T-helper 17 cell (primary cell): ENCODE measurements around the gene OR7D4. TPM values are rescaled to one million over a fixed set of nuclear protein-coding genes. Genes with fewer than 3 reads are reported as not detected.
"Not testable (repeated sequence)": the region's sequence is repeated elsewhere in the genome, so short reads cannot be mapped to it uniquely, and the experiment has no call there.

ENCODE experiments used
- ATAC-seq: fragments of 150-1000 bp; cut with Tn5 transposase; 2 replicates; pipeline ENCODE4 v1.10.0; 2021; ENCODE audit warnings: mild to moderate bottlenecking, moderate library complexity
- DNase-seq, 3 donors: peaks; one replicate each; pipeline versions ENCODE4 v3.0.0 to v3.0.0-alpha.2; 2020 to 2021
- H3K9me3 ChIP-seq: one replicate; pipeline ENCODE4 v1.7.0; 2013; ENCODE audit warnings: low read length, mild to moderate bottlenecking; ENCODE audit not compliant: control insufficient read depth, poor library complexity, severe bottlenecking
- H3K27ac Mint-ChIP-seq: one replicate; pipeline ENCODE4 v1.8.0; 2022; ENCODE audit warnings: mild to moderate bottlenecking, moderate library complexity, mixed read lengths
- H3K27me3 Mint-ChIP-seq: one replicate; pipeline ENCODE4 v1.8.0; 2022; ENCODE audit warnings: mixed read lengths
- H3K36me3 Mint-ChIP-seq: one replicate; pipeline ENCODE4 v1.8.0; 2022; ENCODE audit warnings: low read depth, mixed read lengths
- H3K4me1 Mint-ChIP-seq: one replicate; pipeline ENCODE4 v1.8.0; 2022; ENCODE audit warnings: mild to moderate bottlenecking, mixed read lengths
- H3K4me3 Mint-ChIP-seq: one replicate; pipeline ENCODE4 v1.8.0; 2022; ENCODE audit warnings: mild to moderate bottlenecking, moderate library complexity, mixed read lengths
- total RNA-seq, 4 donors: library from RNA in 2 of 4; stranded (reverse) in 2 of 4; gene quantifications; one replicate each; pipeline ENCODE4 v1.2.3 and lab custom pipeline; 2022 to 2026

The OR7D4 gene
- total RNA-seq (not detected), total RNA-seq (lab: John Stamatoyannopoulos, UW) (0 reads per million in 2 donors)

DNA sequence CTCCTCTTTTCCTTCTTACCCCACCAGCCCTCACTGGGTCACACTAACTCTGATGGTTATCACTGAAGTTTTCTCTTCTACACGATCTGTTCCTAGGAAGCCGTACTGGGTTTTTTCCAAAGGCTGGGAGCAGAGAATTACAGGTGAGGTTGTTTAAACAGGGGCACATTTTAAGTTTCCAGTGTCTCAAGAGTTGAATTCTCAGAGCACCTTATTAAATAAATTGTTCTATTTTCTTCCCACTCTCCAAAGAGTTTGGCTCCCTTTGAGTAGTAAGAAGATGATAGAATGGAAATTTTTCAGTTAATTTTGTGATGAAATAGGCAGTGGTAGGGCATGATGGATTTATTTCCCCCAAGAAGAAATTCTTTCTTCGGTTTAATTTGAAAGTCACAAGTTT is at the start of gene OR7D4:
OR7D4 (minus strand) TSS at position 101 of the 400 bp plus-strand sequence. CDS start 4,752 bp downstream, outside the sequence.
- no peak for DNase-seq
- Mint-ChIP-seq H3K36me3 (peaks cover 3% of the 10 kb centered on the region), H3K27me3 (peaks cover under 1% of the 10 kb centered on the region), H3K4me3 (no peak within 1 kb of the TSS), H3K4me1 (no peaks in the 10 kb centered on the region), H3K27ac (no peak within 1 kb of the TSS)
- ATAC-seq = no peak
- H3K9me3 ChIP-seq = peaks cover 5% of the 10 kb centered on the region

DNA sequence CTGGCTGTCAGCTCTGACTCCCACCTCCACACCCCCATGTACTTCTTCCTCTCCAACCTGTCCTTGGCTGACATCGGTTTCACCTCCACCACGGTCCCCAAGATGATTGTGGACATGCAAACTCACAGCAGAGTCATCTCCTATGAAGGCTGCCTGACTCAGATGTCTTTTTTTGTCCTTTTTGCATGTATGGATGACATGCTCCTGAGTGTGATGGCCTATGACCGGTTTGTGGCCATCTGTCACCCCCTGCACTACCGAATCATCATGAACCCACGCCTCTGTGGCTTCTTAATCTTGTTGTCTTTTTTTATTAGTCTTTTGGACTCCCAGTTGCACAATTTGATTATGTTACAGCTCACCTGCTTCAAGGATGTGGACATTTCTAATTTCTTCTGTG is 31.8 kb upstream of the OR7D4 start:
- peaks cover 3% of the 10 kb centered on the region for H3K36me3 Mint-ChIP-seq
- no peak overlapping the region for H3K4me3 Mint-ChIP-seq
- H3K27ac Mint-ChIP-seq = no peak overlapping the region
- H3K9me3 ChIP-seq = no peaks in the 10 kb centered on the region
- no peaks in the 10 kb centered on the region for H3K4me1 Mint-ChIP-seq
- no peaks in the 10 kb centered on the region for H3K27me3 Mint-ChIP-seq
- DNase-seq (no peak), ATAC-seq (no peak)

DNA sequence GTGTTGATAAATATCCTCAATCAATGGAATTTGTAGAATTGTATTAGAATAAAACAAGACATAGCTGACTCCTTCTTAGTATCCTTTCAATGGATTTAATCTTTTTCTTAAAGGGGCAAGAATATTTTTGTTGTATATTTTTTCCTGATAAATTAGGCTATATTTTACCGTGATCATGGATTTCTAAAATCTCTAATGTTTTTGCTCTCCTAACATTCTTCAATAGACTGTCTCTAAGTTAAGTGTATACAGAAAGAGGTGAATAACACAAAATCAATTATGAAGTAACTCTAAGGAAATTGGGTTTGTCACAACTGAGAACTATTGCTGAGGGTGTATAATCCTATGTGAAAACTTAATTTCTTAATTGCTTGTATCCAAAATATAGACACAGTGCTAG is 31.2 kb upstream of the OR7D4 start, which contains the start of gene OR7E24:
OR7E24 (plus strand) TSS at position 301 of the 400 bp plus-strand sequence. CDS start 114 bp downstream, outside the sequence.
- H3K36me3 Mint-ChIP-seq = peaks cover 3% of the 10 kb centered on the region
- H3K9me3 ChIP-seq = no peaks in the 10 kb centered on the region
- ATAC-seq (no peak), DNase-seq (no peak)
- no peaks in the 10 kb centered on the region for H3K4me1 Mint-ChIP-seq
- no peaks in the 10 kb centered on the region for H3K27me3 Mint-ChIP-seq
- H3K4me3 Mint-ChIP-seq = no peak within 1 kb of the TSS
- H3K27ac Mint-ChIP-seq = no peak within 1 kb of the TSS

DNA sequence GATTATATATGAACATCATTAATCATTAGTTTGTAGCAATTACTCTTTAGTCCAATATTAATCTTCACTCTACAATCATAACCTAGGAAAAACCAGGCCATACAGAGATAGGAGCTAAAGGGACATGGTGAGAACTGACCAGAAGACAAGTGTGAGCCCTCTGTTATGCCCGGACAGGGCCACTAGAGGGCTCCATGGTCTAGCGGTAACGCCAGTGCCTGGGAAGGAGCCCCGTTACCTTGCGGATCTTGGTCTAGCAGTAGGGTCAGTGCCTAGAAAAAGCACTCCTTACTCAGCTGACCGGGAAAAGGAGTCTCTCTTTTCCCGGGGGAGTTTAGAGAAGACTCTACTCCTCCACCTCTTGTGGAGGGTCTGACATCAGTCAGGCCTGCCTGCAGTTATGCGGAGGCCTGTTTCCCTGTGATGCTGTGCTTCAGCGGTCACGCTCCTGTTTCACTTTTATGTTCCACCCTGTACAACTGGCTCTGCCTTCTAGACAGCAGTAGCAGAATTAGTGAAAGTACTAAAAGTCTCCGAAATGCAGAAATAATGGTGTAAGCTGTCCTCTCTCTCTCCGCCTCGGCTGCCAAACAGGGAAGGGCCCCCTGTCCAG is 13.8 kb downstream of the OR7D4 start:
- Mint-ChIP-seq H3K27me3 (peaks cover 30% of the 10 kb centered on the region), H3K36me3 (no peaks in the 10 kb centered on the region), H3K27ac (no peak overlapping the region), H3K4me1 (peaks cover 6% of the 10 kb centered on the region), H3K4me3 (peak overlapping the region; percentile 21)
- H3K9me3 ChIP-seq = no peaks in the 10 kb centered on the region
- ATAC-seq (peak; percentile 70), DNase-seq (peak; percentile 25 to 57 (median 36))

DNA sequence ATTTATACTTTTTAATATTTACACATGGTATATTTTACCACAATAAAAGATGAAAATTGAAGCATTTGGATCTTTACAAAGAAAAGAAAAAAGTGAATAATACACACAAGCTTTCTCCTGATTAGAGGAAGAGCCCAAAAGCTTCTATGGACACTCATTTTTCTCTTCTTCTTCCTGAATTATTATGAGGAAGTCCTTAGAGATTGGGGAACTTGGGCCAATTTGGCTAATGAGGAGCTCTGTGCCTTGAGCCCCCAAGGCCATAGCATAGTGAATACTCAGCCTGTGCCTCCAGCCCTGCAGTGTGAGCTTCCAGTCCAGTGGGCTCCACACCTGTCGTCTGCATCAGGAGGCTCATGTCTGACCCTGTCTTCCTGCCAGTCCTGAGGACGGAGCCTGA is 21.3 kb downstream of the OR7D4 start:
- peaks cover 44% of the 10 kb centered on the region for H3K27me3 Mint-ChIP-seq
- ATAC-seq, H3K27ac Mint-ChIP-seq, H3K4me1 Mint-ChIP-seq, DNase-seq, H3K9me3 ChIP-seq, H3K4me3 Mint-ChIP-seq, H3K36me3 Mint-ChIP-seq: not testable (repeated sequence)

DNA sequence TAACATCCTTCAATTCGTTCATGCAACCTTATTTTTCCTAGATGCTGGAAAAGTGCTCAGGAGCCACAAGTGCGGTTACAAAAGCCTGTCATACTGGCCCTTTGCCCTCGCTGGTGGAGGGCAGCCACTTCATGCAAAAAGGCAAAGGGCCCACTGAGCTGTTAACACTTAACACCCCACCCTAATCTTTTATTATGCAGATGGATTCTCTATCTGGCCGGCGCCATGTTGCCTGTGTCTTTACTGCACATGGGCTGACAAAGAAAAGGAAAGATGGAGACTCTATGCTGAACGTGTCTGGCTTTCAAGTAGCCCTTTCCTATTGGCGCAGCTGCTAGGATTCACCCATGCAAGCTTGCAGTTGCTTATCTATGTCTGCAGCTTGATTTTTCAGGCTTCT is 29.9 kb downstream of the OR7D4 start:
- no peaks in the 10 kb centered on the region for H3K9me3 ChIP-seq

DNA sequence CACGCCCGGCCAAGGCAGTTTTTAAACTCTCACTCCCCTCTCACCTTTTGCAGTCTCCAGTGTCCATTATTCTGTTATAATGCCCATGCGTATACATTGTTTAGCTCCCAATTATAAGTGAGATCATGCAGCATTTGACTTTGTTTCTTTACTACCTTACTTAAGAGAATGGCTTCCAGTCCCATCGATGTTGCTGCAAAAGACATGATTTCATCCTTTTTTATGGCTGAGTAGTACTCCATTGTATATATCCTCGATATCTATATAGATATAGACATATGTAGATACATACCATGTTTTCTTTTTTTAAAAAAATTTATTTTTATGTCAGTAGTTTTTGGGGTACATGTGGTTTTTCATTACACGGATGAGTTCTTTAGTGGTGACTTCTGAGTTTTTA is 32.2 kb downstream of the OR7D4 start:
- H3K36me3 Mint-ChIP-seq = peaks cover 2% of the 10 kb centered on the region
- H3K9me3 ChIP-seq = no peaks in the 10 kb centered on the region
- no peak for ATAC-seq
- no peaks in the 10 kb centered on the region for H3K4me1 Mint-ChIP-seq
- peaks cover 19% of the 10 kb centered on the region for H3K27me3 Mint-ChIP-seq
- no peak overlapping the region for H3K27ac Mint-ChIP-seq
- no peak for DNase-seq
- H3K4me3 Mint-ChIP-seq = no peak overlapping the region

More for the DNA sequence above, 29.9 kb downstream of the OR7D4 start:
- peaks cover 2% of the 10 kb centered on the region for H3K36me3 Mint-ChIP-seq
- ATAC-seq (no peak), DNase-seq (no peak)
- H3K4me1 Mint-ChIP-seq = no peaks in the 10 kb centered on the region
- no peak overlapping the region for H3K4me3 Mint-ChIP-seq
- no peak overlapping the region for H3K27ac Mint-ChIP-seq
- H3K27me3 Mint-ChIP-seq = peaks cover 39% of the 10 kb centered on the region

DNA sequence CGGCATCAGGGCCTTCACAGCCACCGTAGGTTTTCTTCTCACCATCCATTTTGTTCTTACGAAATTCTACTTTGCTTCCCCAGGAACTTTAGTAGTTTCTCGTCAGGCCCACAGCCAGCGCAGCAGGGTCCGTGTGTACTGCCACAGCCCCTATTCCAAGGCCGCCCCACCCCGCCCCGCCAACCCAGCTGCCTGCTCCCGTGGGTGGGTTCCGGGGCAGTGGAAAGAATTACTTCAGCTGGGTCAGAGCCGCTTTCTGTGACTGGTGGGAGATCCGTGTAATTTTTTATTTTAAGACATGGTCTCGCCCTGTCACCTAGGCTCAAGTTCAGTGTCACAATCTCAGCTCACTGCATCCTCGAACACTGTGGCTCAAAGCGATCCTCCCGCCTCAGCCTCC is 36.4 kb downstream of the OR7D4 start:
- H3K36me3 Mint-ChIP-seq = peaks cover 2% of the 10 kb centered on the region
- H3K9me3 ChIP-seq = no peaks in the 10 kb centered on the region
- no peak overlapping the region for H3K27ac Mint-ChIP-seq
- DNase-seq (no peak), ATAC-seq (no peak)
- peaks cover 12% of the 10 kb centered on the region for H3K27me3 Mint-ChIP-seq
- H3K4me3 Mint-ChIP-seq = no peak overlapping the region
- H3K4me1 Mint-ChIP-seq = no peaks in the 10 kb centered on the region

DNA sequence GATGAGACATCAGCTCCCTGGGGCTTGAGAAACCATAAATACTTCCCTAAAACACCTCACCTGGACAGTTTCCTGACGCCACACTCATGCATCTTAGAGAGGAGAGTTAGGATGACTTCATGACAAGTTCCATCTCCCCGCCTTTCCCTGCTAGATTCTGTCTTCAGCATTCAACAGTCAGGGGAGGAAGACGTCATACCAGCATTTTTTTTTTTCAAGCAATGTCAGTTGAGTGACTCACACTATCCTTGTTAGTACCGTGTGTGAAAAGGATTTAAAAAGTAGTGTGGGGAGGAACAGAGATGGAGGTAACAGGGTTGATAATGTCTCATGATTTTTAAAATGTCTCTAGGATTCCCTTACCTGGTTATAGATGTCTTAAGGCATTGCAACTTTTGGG is 40.5 kb downstream of the OR7D4 start, which contains the start of gene OR7D2:
OR7D2 (plus strand) TSS at position 79 of the 400 bp plus-strand sequence. CDS start 6,803 bp downstream, outside the sequence.
- no peak for DNase-seq
- H3K4me1 Mint-ChIP-seq = no peaks in the 10 kb centered on the region
- no peak within 1 kb of the TSS for H3K27ac Mint-ChIP-seq
- H3K9me3 ChIP-seq = no peaks in the 10 kb centered on the region
- ATAC-seq = no peak
- no peak within 1 kb of the TSS for H3K4me3 Mint-ChIP-seq
- H3K36me3 Mint-ChIP-seq = no peaks in the 10 kb centered on the region
- H3K27me3 Mint-ChIP-seq = peaks cover 5% of the 10 kb centered on the region

DNA sequence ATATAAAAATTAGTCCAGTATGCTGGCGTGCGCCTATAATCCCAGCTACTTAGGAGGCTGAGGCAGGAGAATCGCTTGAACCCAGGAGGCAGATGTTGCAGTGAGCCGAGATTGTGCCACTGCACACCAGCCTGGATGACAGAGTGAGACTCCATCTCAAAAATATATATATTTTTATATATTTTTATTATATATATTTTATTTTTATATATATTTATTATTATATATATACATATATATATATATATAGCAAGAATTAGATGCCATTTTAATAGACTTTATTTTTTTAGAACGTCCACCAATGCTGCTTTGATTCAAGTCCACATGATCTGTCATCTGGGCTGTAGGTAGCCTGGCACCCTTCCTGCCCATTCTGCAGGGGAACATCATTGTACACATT is 44.1 kb downstream of the OR7D4 start:
- Mint-ChIP-seq H3K27me3 (peaks cover 5% of the 10 kb centered on the region), H3K27ac (no peak overlapping the region), H3K4me3 (no peak overlapping the region), H3K4me1 (peaks cover 3% of the 10 kb centered on the region), H3K36me3 (no peaks in the 10 kb centered on the region)
- ATAC-seq (no peak), DNase-seq (no peak)
- H3K9me3 ChIP-seq = no peaks in the 10 kb centered on the region

DNA sequence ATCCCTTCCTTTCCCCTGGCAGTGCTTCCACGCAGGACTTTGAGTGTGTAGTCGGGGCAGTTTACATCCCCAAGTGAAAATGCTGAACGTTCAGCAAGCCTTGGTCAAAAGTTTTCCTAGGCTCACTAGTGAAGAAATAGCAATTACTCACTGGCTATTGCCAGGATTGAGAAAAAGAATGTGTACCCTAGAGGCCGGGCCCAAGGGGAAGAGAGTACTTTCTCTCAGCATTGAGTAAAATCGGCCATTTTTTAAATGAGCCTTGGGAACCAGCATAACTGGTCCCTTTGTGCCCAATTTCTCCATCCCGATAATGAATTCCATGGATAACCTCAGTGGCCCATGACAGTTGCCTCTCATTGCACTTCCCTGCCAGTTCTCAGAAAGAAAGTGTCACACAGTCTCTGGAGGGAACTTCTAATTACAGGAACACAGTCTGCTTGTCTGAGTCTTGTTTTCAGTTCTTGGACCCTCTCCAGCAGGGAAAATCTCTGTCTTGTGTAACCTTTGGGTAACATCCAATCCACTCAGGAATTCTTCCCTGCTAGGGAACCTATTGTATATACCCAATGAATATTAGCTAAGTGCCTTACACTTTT is 47.9 kb downstream of the OR7D4 start:
- Mint-ChIP-seq H3K27me3 (no peaks in the 10 kb centered on the region), H3K36me3 (peaks cover 6% of the 10 kb centered on the region), H3K4me3 (no peak overlapping the region), H3K4me1 (peaks cover 3% of the 10 kb centered on the region), H3K27ac (no peak overlapping the region)
- no peaks in the 10 kb centered on the region for H3K9me3 ChIP-seq
- DNase-seq (no peak), ATAC-seq (no peak)

DNA sequence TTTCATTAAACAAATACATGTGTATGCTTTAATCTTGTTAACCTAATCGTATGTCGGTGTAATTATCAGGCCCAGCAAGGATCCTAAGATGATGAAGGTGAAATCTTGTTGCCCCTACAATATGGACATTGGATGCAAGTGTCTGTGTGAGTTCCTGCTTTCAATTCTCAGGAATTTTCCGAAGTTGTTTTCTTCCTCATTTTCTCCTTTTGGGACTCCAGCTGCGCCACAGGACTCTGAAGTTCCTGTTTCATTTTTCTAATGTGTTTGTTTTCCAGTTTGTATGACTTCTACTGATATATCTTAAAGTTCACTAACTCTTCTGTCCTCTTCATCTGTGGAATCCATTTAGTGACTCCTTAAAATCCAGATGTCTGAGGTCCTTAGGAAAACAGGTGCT is 52.5 kb downstream of the OR7D4 start:
- H3K36me3 Mint-ChIP-seq = peaks cover 8% of the 10 kb centered on the region
- no peak for DNase-seq
- H3K4me1 Mint-ChIP-seq = no peaks in the 10 kb centered on the region
- no peak overlapping the region for H3K27ac Mint-ChIP-seq
- no peak for ATAC-seq
- H3K27me3 Mint-ChIP-seq = no peaks in the 10 kb centered on the region
- H3K9me3 ChIP-seq = no peaks in the 10 kb centered on the region
- no peak overlapping the region for H3K4me3 Mint-ChIP-seq

DNA sequence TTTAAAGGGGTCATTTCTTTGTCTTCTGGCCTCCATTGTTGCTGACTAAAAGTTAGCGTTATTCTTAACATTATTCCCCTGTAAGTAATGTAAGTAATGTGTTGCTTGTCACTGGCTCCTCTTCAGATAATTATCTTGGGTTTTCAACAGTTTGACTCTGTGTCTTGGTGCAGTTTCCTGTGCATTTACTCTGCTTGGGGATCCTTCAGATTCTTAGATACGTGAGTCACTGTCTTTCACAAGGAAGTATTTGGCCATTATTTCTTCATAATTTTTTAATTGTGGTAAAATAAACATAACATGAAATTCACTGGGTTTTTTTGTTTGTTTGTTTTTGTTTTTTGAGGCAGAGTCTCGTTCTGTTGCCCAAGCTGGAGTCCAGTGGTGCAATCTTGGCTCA is 54.1 kb downstream of the OR7D4 start:
- H3K4me3 Mint-ChIP-seq = no peak overlapping the region
- peaks cover 6% of the 10 kb centered on the region for H3K9me3 ChIP-seq
- H3K4me1 Mint-ChIP-seq = no peaks in the 10 kb centered on the region
- H3K27ac Mint-ChIP-seq = no peak overlapping the region
- no peaks in the 10 kb centered on the region for H3K27me3 Mint-ChIP-seq
- no peak for ATAC-seq
- no peak for DNase-seq
- peaks cover 12% of the 10 kb centered on the region for H3K36me3 Mint-ChIP-seq

DNA sequence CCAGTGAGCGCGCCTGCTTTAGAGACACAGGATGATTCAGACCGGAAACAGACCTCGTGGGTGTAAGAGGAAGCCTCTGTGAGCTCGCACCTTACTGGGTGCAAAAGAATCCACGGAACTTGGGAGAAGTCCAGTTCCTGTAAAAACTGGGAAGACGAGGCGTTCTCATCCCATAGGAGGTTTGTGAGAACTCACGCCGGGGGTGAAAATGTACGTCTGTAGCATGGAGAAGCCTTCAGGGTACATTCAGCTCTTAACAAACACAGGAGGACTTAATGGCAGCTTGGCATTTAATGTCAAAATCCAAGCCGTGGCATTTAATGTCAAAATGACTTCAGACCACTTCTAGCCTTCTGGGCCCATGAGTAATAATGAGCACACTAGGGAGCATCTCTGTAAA is 58.0 kb downstream of the OR7D4 start:
- Mint-ChIP-seq H3K4me1 (no peaks in the 10 kb centered on the region), H3K4me3 (no peak overlapping the region), H3K36me3 (peaks cover 13% of the 10 kb centered on the region), H3K27ac (no peak overlapping the region), H3K27me3 (no peaks in the 10 kb centered on the region)
- ATAC-seq (no peak), DNase-seq (no peak)
- H3K9me3 ChIP-seq = peaks cover 10% of the 10 kb centered on the region
